ENCODE measurements around the gene PAMR1. TPM values are rescaled to one million over a fixed set of nuclear protein-coding genes. Genes with fewer than 3 reads are reported as not detected.

Gene PAMR1
- total RNA-seq, 1 experiment from 2014 or later = 1.1 TPM

DNA sequence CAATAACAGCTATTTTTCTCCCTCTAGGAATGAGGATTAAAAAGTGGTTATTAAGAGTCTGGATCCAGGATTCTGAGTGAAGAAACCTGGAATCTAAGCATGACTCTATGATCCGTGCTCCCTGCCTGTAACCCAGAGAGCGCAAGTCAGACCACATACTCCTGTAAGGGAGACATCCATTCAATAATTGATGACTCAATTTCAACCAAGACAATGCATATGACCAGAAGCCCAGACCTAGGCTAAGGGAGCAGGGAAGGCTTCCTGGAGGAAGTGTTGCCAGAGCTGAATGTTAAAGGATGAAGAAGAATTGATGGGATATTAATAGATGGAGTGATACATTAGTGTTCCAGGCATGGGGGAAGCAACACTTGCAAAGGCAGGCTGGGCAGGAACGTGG, 13.8 kb upstream of the PAMR1 start:
- TF ChIP-seq EZH2 (IDR thresholded peaks at IDR 0.05; ENCODE audit: low read depth) (no peak), CTCF (conservative IDR thresholded peaks at IDR 0.05) (no peak)
- H3F3A ChIP-seq (ENCODE audit: insufficient read depth, low read depth) = no peaks in the 10 kb centered on the region
- intact Hi-C loops (cut with micrococcal nuclease; ENCODE audit: unreplicated experiment) = no loop called here
- ChIA-PET POLR2A (ENCODE audit: unreplicated experiment) (no interaction called here), CTCF (no interaction called here)
- BruUV-seq (replicated peaks) = no TSS peak
- H3K27ac ChIP-seq = no peak overlapping the region
- no peak overlapping the region for H2AFZ ChIP-seq
- no peaks in the 10 kb centered on the region for H3K36me3 ChIP-seq (ENCODE audit: low read depth)
- no peaks in the 10 kb centered on the region for H4K20me1 ChIP-seq (ENCODE audit: insufficient read depth)
- no peaks in the 10 kb centered on the region for H3K9me3 ChIP-seq (ENCODE audit: insufficient read depth, low read depth)
- no peak for DNase-seq
- no peaks in the 10 kb centered on the region for H3K79me2 ChIP-seq (ENCODE audit: low read depth)
- H3K27me3 ChIP-seq (ENCODE audit: insufficient read depth, low read depth) = no peaks in the 10 kb centered on the region
- H3K4me2 ChIP-seq = no peak overlapping the region
- peaks cover 9% of the 10 kb centered on the region; the same call in 1 of the 2 replicates for H3K4me1 ChIP-seq (replicated peaks; ENCODE audit: insufficient read depth)
- no peak overlapping the region for H3K4me3 ChIP-seq
- H3K9me2 ChIP-seq (ENCODE audit: insufficient read depth) = no peaks in the 10 kb centered on the region

- no peak for DNase-seq
- Histone ChIP-seq H3K4me1 (replicated peaks; ENCODE audit: insufficient read depth) (peaks cover 1% of the 10 kb centered on the region; the same call in 1 of the 2 replicates), H3K27ac (no peak overlapping the region), H3K4me3 (no peak overlapping the region), H3K4me2 (no peak overlapping the region), H3K9me3 (ENCODE audit: insufficient read depth, low read depth) (no peaks in the 10 kb centered on the region), H3K9me2 (ENCODE audit: insufficient read depth) (no peaks in the 10 kb centered on the region), H3K79me2 (ENCODE audit: low read depth) (no peaks in the 10 kb centered on the region), H4K20me1 (ENCODE audit: insufficient read depth) (no peaks in the 10 kb centered on the region), H3K27me3 (ENCODE audit: insufficient read depth, low read depth) (no peaks in the 10 kb centered on the region), H3F3A (ENCODE audit: insufficient read depth, low read depth) (no peaks in the 10 kb centered on the region), H2AFZ (no peak overlapping the region), H3K36me3 (ENCODE audit: low read depth) (no peaks in the 10 kb centered on the region)
- POLR2A ChIA-PET (ENCODE audit: unreplicated experiment) = no interaction called here
- BruUV-seq (replicated peaks) = no TSS peak
- intact Hi-C loops (cut with micrococcal nuclease; ENCODE audit: unreplicated experiment) = no loop called here
- CTCF ChIA-PET = no interaction called here
- TF ChIP-seq EZH2 (IDR thresholded peaks at IDR 0.05; ENCODE audit: low read depth) = no peak
- no peak for TF ChIP-seq CTCF (conservative IDR thresholded peaks at IDR 0.05)
Measured at GRCh38 chr11:35536470-35536869, 11.1 kb upstream of the PAMR1 start.

- no peaks in the 10 kb centered on the region for H3K27me3 ChIP-seq (ENCODE audit: insufficient read depth, low read depth)
- H3K79me2 ChIP-seq (ENCODE audit: low read depth) = no peaks in the 10 kb centered on the region
- BruUV-seq (replicated peaks) = no TSS peak
- no peaks in the 10 kb centered on the region for H3K9me3 ChIP-seq (ENCODE audit: insufficient read depth, low read depth)
- no peak overlapping the region for H3K4me3 ChIP-seq
- intact Hi-C loops (cut with micrococcal nuclease; ENCODE audit: unreplicated experiment) = no loop called here
- no peaks in the 10 kb centered on the region for H4K20me1 ChIP-seq (ENCODE audit: insufficient read depth)
- TF ChIP-seq CTCF (conservative IDR thresholded peaks at IDR 0.05) = no peak
- TF ChIP-seq EZH2 (IDR thresholded peaks at IDR 0.05; ENCODE audit: low read depth) = no peak
- ChIA-PET POLR2A (ENCODE audit: unreplicated experiment) (no interaction called here), CTCF (no interaction called here)
- no peaks in the 10 kb centered on the region for H3K36me3 ChIP-seq (ENCODE audit: low read depth)
- H2AFZ ChIP-seq = no peak overlapping the region
- DNase-seq = no peak
- no peak overlapping the region for H3K4me2 ChIP-seq
- no peak overlapping the region for H3K27ac ChIP-seq
- peaks cover 19% of the 10 kb centered on the region for H3K4me1 ChIP-seq (replicated peaks; ENCODE audit: insufficient read depth)
- no peaks in the 10 kb centered on the region for H3K9me2 ChIP-seq (ENCODE audit: insufficient read depth)
- H3F3A ChIP-seq (ENCODE audit: insufficient read depth, low read depth) = peaks cover 9% of the 10 kb centered on the region; the same call in 1 of the 2 replicates
Measured at GRCh38 chr11:35531246-35531645, 5.8 kb upstream of the PAMR1 start.
